ENCODE data around the gene PALD1. TPM values are rescaled to one million over a fixed set of nuclear protein-coding genes. Genes with fewer than 3 reads are reported as not detected.

The PALD1 gene
- total RNA-seq, 3 donors from 2014 or later = 1.9 to 7.5 (median 5.9) TPM

DNA sequence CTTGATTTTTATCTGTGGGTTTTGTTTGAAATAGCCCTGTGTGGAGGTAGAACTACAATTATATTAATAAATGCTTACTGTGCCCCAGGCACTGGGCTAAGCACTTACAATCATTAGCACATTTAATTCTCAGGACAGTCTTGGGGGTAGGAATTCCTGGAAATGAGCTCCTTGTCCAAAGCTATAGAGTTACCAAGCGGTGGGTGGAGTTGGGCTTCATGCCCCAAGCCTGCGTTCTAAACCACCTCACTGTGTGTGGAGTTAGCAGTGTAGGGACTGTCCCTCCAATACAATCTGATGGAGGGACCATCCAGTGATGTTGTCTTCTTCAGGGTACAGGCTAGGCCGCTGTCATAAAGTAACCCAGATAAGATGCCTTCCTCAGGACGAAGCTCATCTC is 49.7 kb downstream of the PALD1 start:
- no peak overlapping the region for H3K27ac ChIP-seq
- no peak for TF ChIP-seq POLR2A (IDR thresholded peaks at IDR 0.05)
- TF ChIP-seq, protein P1, sequence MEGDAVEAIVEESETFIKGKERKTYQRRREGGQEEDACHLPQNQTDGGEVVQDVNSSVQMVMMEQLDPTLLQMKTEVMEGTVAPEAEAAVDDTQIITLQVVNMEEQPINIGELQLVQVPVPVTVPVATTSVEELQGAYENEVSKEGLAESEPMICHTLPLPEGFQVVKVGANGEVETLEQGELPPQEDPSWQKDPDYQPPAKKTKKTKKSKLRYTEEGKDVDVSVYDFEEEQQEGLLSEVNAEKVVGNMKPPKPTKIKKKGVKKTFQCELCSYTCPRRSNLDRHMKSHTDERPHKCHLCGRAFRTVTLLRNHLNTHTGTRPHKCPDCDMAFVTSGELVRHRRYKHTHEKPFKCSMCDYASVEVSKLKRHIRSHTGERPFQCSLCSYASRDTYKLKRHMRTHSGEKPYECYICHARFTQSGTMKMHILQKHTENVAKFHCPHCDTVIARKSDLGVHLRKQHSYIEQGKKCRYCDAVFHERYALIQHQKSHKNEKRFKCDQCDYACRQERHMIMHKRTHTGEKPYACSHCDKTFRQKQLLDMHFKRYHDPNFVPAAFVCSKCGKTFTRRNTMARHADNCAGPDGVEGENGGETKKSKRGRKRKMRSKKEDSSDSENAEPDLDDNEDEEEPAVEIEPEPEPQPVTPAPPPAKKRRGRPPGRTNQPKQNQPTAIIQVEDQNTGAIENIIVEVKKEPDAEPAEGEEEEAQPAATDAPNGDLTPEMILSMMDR (IDR thresholded peaks at IDR 0.05) = no peak
- TF ChIP-seq POLR2AphosphoS5 (IDR thresholded peaks at IDR 0.05) = no peak
- H3K27me3 ChIP-seq = no peaks in the 10 kb centered on the region
- no peaks in the 10 kb centered on the region for H3K36me3 ChIP-seq
- no peaks in the 10 kb centered on the region for H3K4me1 ChIP-seq
- no peak overlapping the region for H3K4me3 ChIP-seq
- DNase-seq (ENCODE audit: low spot score in 2 of 2) = no peak
- intact Hi-C loops (cut with DNase I; ENCODE audit: low total_unique reads) = loop anchor here (2.0 kb wide), 1 partner anchor 344 kb away; no protein-coding TSS in a partner anchor
- no peaks in the 10 kb centered on the region for H3K9me3 ChIP-seq

DNA sequence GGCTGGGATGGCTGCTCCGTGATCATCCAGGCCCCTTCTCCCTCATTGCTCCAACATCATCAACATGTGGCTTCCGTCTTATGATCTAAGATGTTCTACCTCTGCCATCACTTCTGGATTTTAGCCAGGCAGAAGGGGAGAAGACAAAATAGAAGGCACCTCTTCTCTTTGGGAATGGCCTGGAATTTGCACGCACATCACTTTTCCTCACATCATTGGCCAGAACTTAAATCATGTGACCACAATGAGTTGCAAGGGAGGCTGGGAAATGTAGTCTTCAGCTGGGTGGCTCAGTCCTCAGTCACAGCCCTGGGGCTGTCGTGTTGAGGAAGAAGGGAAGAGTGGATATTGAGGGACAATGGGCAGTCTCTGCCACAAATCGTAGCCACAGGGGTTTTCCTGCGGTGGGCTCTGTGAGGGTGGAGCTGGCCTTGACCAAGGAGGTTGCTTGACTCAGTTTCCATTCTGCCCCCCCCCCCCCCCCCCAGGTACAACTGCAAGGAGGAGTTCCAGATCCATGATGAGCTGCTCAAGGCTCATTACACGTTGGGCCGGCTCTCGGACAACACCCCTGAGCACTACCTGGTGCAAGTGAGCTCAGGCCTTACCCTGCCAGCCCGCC is 50.3 kb downstream of the PALD1 start:
- no peaks in the 10 kb centered on the region for H3K36me3 ChIP-seq
- no peaks in the 10 kb centered on the region for H3K9me3 ChIP-seq
- TF ChIP-seq, protein P1 (IDR thresholded peaks at IDR 0.05) = no peak
- no peak for TF ChIP-seq POLR2AphosphoS5 (IDR thresholded peaks at IDR 0.05)
- no peak for TF ChIP-seq POLR2A (IDR thresholded peaks at IDR 0.05)
- no peaks in the 10 kb centered on the region for H3K4me1 ChIP-seq
- intact Hi-C loops (cut with DNase I; ENCODE audit: low total_unique reads) = loop anchor here (2.0 kb wide), 1 partner anchor 344 kb away; no protein-coding TSS in a partner anchor
- H3K27ac ChIP-seq = no peak overlapping the region
- H3K27me3 ChIP-seq = no peaks in the 10 kb centered on the region
- no peak for DNase-seq (ENCODE audit: low spot score in 2 of 2)
- no peak overlapping the region for H3K4me3 ChIP-seq

DNA sequence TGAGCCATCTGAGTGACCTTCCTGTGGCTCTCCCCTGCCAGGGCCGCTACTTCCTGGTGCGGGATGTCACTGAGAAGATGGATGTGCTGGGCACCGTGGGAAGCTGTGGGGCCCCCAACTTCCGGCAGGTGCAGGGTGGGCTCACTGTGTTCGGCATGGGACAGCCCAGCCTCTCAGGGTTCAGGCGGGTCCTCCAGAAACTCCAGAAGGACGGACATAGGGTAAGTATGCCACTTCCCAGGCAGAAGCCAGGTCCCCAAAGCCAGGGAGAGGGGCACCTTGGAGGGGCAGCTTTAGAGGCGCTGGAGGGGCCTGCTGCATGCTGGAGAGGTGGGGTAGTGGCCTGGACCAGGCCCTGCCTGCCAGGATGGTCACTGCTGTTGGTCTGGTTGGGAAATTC is 51.3 kb downstream of the PALD1 start:
- intact Hi-C loops (cut with DNase I; ENCODE audit: low total_unique reads) = loop anchor here (2.0 kb wide), 1 partner anchor 343 kb away; no protein-coding TSS in a partner anchor
- TF ChIP-seq, protein P1 (IDR thresholded peaks at IDR 0.05) = no peak
- TF ChIP-seq POLR2AphosphoS5 (IDR thresholded peaks at IDR 0.05) (no peak), POLR2A (IDR thresholded peaks at IDR 0.05) (no peak)

DNA sequence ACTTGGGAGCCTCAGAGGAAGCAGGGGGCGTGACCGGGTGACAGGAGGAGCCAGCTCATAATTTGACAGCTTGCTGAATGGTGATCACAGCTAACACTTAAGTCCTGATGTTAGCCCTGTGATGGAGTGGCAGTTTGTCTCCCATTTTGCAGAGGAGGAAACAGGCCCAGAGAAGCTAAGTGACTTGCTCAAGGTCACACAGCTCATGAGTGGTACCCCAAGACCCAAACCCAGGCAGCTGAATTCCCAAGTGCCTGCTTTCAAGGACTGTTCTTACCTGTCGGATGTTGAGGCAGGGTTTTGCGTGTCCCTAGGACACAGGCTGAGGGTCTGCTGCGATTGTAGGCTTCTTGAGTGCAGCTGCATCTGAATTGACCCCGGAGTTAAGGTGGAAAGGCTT is 51.7 kb downstream of the PALD1 start:
- H3K27ac ChIP-seq = no peak overlapping the region
- H3K27me3 ChIP-seq = no peaks in the 10 kb centered on the region
- no peak overlapping the region for H3K4me3 ChIP-seq
- H3K9me3 ChIP-seq = no peaks in the 10 kb centered on the region
- no peaks in the 10 kb centered on the region for H3K36me3 ChIP-seq
- intact Hi-C loops (cut with DNase I; ENCODE audit: low total_unique reads) = no loop called here
- no peaks in the 10 kb centered on the region for H3K4me1 ChIP-seq
- no peak for TF ChIP-seq POLR2A (IDR thresholded peaks at IDR 0.05)
- TF ChIP-seq, protein P1 (IDR thresholded peaks at IDR 0.05) = no peak
- no peak for TF ChIP-seq POLR2AphosphoS5 (IDR thresholded peaks at IDR 0.05)
- DNase-seq (ENCODE audit: low spot score in 2 of 2) = no peak

More for the DNA sequence above, 51.3 kb downstream of the PALD1 start:
- H3K9me3 ChIP-seq = no peaks in the 10 kb centered on the region
- no peak overlapping the region for H3K4me3 ChIP-seq
- H3K27me3 ChIP-seq = no peaks in the 10 kb centered on the region
- H3K36me3 ChIP-seq = no peaks in the 10 kb centered on the region
- no peak overlapping the region for H3K27ac ChIP-seq
- no peaks in the 10 kb centered on the region for H3K4me1 ChIP-seq
- no peak for DNase-seq (ENCODE audit: low spot score in 2 of 2)

DNA sequence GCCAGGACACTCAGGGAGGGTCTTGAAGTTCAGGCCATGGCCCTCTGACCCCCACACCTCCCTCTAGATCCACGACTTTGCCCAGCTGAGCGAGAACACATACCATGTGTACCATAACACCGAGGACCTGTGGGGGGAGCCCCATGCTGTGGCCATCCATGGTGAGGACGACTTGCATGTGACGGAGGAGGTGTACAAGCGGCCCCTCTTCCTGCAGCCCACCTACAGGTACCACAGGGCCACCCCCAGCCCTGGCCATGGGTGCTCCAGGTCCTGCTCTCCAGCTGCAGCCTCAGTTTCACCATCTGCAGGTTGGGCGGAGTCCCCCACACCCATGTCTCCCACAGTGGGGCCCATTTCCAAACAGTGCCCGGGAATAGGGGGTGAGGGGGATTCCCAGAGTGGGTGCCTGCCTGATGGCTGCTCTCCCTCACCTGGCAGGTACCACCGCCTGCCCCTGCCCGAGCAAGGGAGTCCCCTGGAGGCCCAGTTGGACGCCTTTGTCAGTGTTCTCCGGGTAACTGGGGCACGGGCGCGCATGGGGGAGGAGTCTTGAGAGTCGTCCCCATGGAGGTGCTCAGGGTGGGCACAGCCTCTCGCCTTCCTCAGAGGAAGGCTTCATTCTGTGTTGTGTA is 54.1 kb downstream of the PALD1 start:
- TF ChIP-seq POLR2AphosphoS5 (IDR thresholded peaks at IDR 0.05) (no peak), POLR2A (IDR thresholded peaks at IDR 0.05) (no peak)
- TF ChIP-seq, protein P1 (IDR thresholded peaks at IDR 0.05) = no peak
- DNase-seq (ENCODE audit: low spot score in 2 of 2) = no peak
- Histone ChIP-seq H3K4me3 (no peak overlapping the region), H3K27me3 (no peaks in the 10 kb centered on the region), H3K4me1 (no peaks in the 10 kb centered on the region), H3K27ac (no peak overlapping the region), H3K9me3 (no peaks in the 10 kb centered on the region), H3K36me3 (no peaks in the 10 kb centered on the region)
- intact Hi-C loops (cut with DNase I; ENCODE audit: low total_unique reads) = no loop called here

Data from breast epithelium (tissue), 4 donors.